VCaP (cell line): Measurements from ENCODE around the gene CNTN3.
A peak's percentile ranks its signal among the peaks of the same experiment; 100 is the strongest.

Source experiments
- H3K27ac ChIP-seq: fragments of 450-650 bp; 2 replicates; pipeline ENCODE4 v1.5.1; 2017
- TF ChIP-seq, protein P1 (sequence below): fragments of 450-650 bp; conservative IDR thresholded peaks from 2 replicates; pipeline ENCODE4 v1.5.1; 2017; ENCODE audit warnings: mild to moderate bottlenecking, moderate library complexity

The CNTN3 gene

DNA sequence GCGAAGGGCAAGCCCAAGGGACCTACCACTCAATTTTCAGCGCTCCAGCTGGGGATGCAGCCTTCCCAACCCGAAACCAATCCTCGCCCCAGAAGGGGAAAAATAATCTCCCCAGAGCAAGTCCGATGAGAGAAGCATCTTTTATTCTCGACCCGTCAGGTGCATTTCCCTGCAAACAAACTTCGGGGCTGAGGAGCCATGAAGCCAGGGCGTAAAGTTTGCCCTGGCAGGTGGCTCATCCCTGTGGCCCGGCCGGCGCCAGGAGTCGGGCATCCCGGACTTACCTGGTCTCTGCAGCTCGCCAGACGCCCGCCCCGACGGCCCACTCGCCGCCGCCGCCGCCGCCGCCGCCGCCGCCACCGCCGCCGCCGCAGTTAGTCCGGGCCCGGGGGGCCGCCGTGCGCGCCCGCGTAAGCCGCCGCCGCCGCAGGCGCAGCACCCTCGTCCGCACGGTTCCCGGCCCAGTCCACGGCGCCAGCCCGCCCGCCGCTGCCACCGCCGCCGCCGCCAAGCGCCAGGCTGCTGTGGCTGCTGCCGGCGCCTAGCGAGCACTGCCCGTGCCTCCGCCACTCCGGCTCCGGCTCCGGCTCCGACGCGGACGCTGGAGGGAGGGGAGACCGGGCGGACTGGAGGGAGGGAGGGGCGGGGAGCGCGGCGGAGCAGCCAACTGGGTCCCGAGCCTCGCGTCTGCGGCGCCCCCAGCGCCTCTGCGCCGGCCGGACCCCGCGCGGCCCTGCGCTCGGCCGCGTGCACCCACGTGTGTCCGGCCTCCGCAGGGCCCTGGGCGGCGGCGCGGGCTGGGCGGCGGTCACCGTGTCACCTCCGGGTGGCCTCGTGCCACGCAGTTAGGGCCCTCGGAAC lies at the start of gene CNTN3:
Gene CNTN3 (minus strand): TSS at position 553 of the 861 bp plus-strand sequence. CDS start 93,547 bp downstream, outside the sequence.
- TF ChIP-seq, protein P1, sequence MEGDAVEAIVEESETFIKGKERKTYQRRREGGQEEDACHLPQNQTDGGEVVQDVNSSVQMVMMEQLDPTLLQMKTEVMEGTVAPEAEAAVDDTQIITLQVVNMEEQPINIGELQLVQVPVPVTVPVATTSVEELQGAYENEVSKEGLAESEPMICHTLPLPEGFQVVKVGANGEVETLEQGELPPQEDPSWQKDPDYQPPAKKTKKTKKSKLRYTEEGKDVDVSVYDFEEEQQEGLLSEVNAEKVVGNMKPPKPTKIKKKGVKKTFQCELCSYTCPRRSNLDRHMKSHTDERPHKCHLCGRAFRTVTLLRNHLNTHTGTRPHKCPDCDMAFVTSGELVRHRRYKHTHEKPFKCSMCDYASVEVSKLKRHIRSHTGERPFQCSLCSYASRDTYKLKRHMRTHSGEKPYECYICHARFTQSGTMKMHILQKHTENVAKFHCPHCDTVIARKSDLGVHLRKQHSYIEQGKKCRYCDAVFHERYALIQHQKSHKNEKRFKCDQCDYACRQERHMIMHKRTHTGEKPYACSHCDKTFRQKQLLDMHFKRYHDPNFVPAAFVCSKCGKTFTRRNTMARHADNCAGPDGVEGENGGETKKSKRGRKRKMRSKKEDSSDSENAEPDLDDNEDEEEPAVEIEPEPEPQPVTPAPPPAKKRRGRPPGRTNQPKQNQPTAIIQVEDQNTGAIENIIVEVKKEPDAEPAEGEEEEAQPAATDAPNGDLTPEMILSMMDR, result 0 out of 2 replicates have a peak, but pooled peaks have one; percentile 13

DNA sequence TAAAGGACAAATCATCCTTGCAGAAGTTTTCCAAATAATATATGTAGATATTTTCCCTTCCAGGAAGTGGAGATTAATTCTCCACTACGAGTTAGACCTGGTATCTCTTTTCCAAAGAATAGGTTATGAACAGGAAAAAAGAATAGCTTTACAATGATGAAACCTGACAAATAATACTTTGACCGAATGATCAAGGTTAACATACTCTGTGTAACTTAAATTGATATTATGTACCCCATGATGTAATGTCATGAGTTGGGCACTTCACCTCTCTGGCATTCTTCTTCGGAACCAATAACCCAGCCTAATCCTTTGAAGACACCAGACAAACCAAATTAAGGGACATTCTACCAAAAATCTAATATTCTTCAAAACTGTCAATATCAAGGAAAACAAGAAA lies 48.7 kb upstream of the CNTN3 start:
- no peak overlapping the region for H3K27ac ChIP-seq
- TF ChIP-seq, protein P1, result no peak

More for the DNA sequence above, at the start of gene CNTN3:
- peak within 1 kb of the TSS; percentile 86 for H3K27ac ChIP-seq

DNA sequence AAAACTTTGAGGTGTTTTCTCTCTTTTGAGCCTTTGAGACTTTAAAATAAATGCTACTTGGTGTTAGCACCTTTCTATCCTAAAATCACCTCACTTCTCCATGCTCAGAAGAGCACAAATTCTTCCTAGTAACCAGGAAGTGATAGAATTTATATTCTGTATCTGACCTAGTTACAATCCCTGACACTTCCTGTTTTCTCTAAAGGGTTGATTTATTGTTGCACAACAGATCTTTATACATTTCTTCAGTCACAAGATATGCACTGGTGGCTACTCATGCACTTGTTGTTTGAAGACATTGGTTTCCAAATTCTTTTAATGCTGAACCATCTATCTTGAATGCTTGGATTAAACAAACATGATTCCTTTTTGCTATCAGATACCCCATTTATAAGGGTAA lies 47.2 kb upstream of the CNTN3 start:
- TF ChIP-seq, protein P1, result no peak
- H3K27ac ChIP-seq, result peak overlapping the region; percentile 4; the same call in 1 of the 2 replicates

DNA sequence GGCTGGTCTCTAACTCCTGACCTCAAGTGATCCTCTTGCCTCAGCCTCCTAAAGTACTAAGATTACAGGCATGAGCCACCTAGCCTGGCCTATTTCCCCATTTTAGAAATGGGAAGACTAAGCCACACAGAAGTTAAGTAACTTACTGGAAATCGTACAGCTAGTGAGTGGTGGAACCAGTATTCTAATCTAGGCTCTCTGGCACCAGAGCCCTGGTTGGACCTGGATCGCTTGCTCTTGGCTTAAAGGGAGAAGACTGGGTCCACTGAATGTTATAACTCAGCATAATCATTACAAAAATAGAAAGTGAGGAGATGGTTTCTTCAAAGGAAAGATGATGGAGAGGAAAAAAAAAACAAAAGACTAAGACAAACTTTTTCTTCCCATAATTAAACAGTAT lies 37.4 kb upstream of the CNTN3 start:
- TF ChIP-seq, protein P1, result no peak

DNA sequence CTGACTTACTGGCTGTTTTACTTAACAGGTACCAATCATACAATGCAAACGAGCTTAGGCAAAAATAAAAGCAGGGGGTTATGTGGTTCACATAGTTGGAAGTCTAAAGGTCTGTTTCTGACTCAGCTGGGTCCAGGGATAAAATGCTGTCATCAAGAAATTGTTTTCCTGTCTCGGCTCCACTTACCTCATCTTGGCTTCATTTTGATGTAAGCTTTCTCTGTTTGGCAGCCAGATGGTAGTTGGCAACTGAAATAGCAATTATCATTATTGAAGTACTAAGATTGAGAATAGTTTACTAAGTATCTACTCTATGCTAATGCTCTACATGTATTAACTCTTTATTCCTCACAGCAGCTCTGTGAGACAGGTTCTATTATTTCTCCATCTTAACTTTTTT lies 36.8 kb upstream of the CNTN3 start:
- TF ChIP-seq, protein P1, result no peak
- H3K27ac ChIP-seq, result no peak overlapping the region

More for the DNA sequence above, 37.4 kb upstream of the CNTN3 start:
- no peak overlapping the region for H3K27ac ChIP-seq

DNA sequence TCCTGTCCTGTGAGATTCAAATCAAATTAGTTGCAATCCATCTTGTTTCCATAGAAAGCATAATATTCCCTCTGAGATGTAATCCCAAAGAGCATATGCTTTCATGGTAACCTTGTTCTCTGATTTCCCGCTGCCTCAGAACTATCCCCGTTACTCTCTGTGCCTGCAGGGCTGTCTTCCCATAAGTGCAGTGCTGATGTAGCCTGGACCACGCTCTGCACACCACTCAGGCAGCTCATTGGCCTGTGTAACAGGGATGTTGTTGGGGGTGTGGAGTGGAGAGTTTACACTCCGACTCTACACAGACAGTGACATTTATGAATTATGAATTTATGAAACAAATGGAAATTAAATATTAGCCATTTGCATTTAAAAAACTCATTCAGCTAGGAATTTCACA lies 33.6 kb upstream of the CNTN3 start:
- TF ChIP-seq, protein P1, result no peak

DNA sequence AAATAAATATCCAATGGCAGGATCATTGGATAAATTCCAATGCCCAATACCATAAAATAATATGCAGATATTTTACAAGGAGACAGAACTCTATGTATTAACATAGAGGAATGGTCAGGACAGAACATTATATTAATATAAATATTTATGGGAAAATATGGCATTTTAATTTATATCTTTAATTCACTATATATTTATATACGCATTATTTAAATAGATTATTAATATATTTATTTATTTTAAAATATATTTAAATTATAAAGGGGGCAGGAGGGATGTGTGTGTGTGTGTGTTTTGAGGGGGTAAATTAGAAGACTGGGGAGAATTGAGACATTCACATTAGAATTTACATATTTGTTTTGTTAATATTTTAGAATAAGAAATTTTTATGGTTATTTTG lies 31.6 kb upstream of the CNTN3 start:
- TF ChIP-seq, protein P1, result no peak
- no peak overlapping the region for H3K27ac ChIP-seq

More for the DNA sequence above, 33.6 kb upstream of the CNTN3 start:
- no peak overlapping the region for H3K27ac ChIP-seq
